ENCODE measurements around the gene HM13.
"Not testable (repeated sequence)": the region's sequence is repeated elsewhere in the genome, so short reads cannot be mapped to it uniquely, and the experiment has no call there.

Gene HM13

DNA sequence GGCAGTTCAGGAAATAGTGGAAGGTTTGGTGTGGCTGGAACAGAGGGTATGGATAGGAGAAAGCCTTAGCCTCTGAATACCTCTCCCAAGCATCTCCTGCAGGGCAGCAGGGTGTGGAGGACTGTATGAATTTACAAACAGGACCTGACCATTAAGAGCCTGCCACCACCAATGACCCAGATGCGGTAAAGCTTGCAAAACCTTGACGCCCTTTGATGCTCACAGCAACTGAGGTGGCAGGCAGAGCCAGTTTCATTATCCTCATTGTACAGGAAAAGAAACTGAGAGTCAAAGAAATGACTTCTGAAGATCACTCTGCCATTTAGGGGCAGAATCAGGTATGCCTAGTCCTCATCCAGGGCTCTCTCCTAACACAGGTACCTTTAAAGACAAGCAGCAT lies 2.4 kb downstream of the HM13 start:
- peak overlapping the region in 1 of 2 experiments; percentile 61 for H3K27ac ChIP-seq (ENCODE audit: insufficient read depth in 1 of 2, low read depth in 1 of 2, low read length in 2 of 2, poor library complexity in 1 of 2, severe bottlenecking in 2 of 2)
- ChIA-PET POLR2A (no interaction called here), CTCF (interaction anchor here (0.6 to 2.5 kb wide), 4 partner anchors 14 to 39 kb away, joined by 3 to 8 read pairs (median 4); no protein-coding TSS in a partner anchor)
- no peak for DNase-seq
- WGBS (ENCODE audit: insufficient coverage) = 95% methylated on average over 2 of the region's 2 CpGs
- H3K4me3 ChIP-seq (ENCODE audit: control insufficient read depth in 1 of 7, extremely low read depth in 1 of 7, insufficient read depth in 4 of 7, low read depth in 2 of 7, low read length in 6 of 7) = peak overlapping the region in 1 of 7 experiments; percentile 4
- H3K4me1 ChIP-seq (ENCODE audit: control extremely low read depth in 1 of 4, control insufficient read depth in 4 of 4, insufficient read depth in 4 of 4, low read length in 3 of 4) = peaks cover 4 to 49% (median 35%) of the 10 kb centered on the region in 4 experiments
- H3K27me3 ChIP-seq (replicated peaks in 2 of 5; ENCODE audit: control insufficient read depth in 4 of 5, insufficient read depth in 5 of 5, low read length in 4 of 5) = no peaks in the 10 kb centered on the region
- H3K9me3 ChIP-seq (ENCODE audit: control extremely low read depth in 1 of 5, control insufficient read depth in 4 of 5, insufficient read depth in 2 of 5, low read depth in 1 of 5, low read length in 4 of 5) = no peaks in the 10 kb centered on the region
- peaks cover 3 to 25% (median 6%) of the 10 kb centered on the region in 4 experiments for H3K36me3 ChIP-seq (ENCODE audit: control insufficient read depth in 4 of 4, insufficient read depth in 4 of 4, low read length in 3 of 4)

GRCh38 chr20:31517373-31517772 lies 3.1 kb downstream of the HM13 start:
- peak in 1 of 3 donors; percentile 40 for DNase-seq
- CTCF ChIA-PET = interaction anchor here (2.5 kb wide), 1 partner anchor 13 kb away, joined by 8 read pairs; no protein-coding TSS in a partner anchor
- no peaks in the 10 kb centered on the region for H3K27me3 ChIP-seq (replicated peaks in 2 of 5; ENCODE audit: control insufficient read depth in 4 of 5, insufficient read depth in 5 of 5, low read length in 4 of 5)
- H3K9me3 ChIP-seq (ENCODE audit: control extremely low read depth in 1 of 5, control insufficient read depth in 4 of 5, insufficient read depth in 2 of 5, low read depth in 1 of 5, low read length in 4 of 5) = no peaks in the 10 kb centered on the region
- 83% methylated on average over 3 of the region's 4 CpGs for WGBS (ENCODE audit: insufficient coverage)
- H3K4me3 ChIP-seq (ENCODE audit: control insufficient read depth in 1 of 7, extremely low read depth in 1 of 7, insufficient read depth in 4 of 7, low read depth in 2 of 7, low read length in 6 of 7) = peak overlapping the region in 1 of 7 experiments; percentile 4
- H3K4me1 ChIP-seq (ENCODE audit: control extremely low read depth in 1 of 4, control insufficient read depth in 4 of 4, insufficient read depth in 4 of 4, low read length in 3 of 4) = peaks cover 8 to 56% (median 38%) of the 10 kb centered on the region in 4 experiments
- POLR2A ChIA-PET = no interaction called here
- H3K36me3 ChIP-seq (ENCODE audit: control insufficient read depth in 4 of 4, insufficient read depth in 4 of 4, low read length in 3 of 4) = peaks cover 3 to 30% (median 7%) of the 10 kb centered on the region in 4 experiments
- H3K27ac ChIP-seq (ENCODE audit: insufficient read depth in 1 of 2, low read depth in 1 of 2, low read length in 2 of 2, poor library complexity in 1 of 2, severe bottlenecking in 2 of 2) = peak overlapping the region in 1 of 2 experiments; percentile 61

- POLR2A ChIA-PET = not testable (repeated sequence)
- H3K4me1 ChIP-seq (ENCODE audit: control extremely low read depth in 1 of 4, control insufficient read depth in 4 of 4, insufficient read depth in 4 of 4, low read length in 3 of 4) = peaks cover 11 to 65% (median 38%) of the 10 kb centered on the region in 4 experiments
- H3K36me3 ChIP-seq (ENCODE audit: control insufficient read depth in 4 of 4, insufficient read depth in 4 of 4, low read length in 3 of 4) = peaks cover 3 to 33% (median 9%) of the 10 kb centered on the region in 4 experiments
Measured at GRCh38 chr20:31521267-31521666, 7.0 kb downstream of the HM13 start.

GRCh38 chr20:31522731-31523130 lies 8.5 kb downstream of the HM13 start:
- Histone ChIP-seq H3K4me3 (ENCODE audit: control insufficient read depth in 1 of 7, extremely low read depth in 1 of 7, insufficient read depth in 4 of 7, low read depth in 2 of 7, low read length in 6 of 7) (no peak overlapping the region), H3K4me1 (ENCODE audit: control extremely low read depth in 1 of 4, control insufficient read depth in 4 of 4, insufficient read depth in 4 of 4, low read length in 3 of 4) (peaks cover 9 to 51% (median 26%) of the 10 kb centered on the region in 4 experiments), H3K27me3 (replicated peaks in 2 of 5; ENCODE audit: control insufficient read depth in 4 of 5, insufficient read depth in 5 of 5, low read length in 4 of 5) (no peaks in the 10 kb centered on the region), H3K36me3 (ENCODE audit: control insufficient read depth in 4 of 4, insufficient read depth in 4 of 4, low read length in 3 of 4) (peaks cover under 1 to 36% (median 17%) of the 10 kb centered on the region in 4 experiments), H3K27ac (ENCODE audit: insufficient read depth in 1 of 2, low read depth in 1 of 2, low read length in 2 of 2, poor library complexity in 1 of 2, severe bottlenecking in 2 of 2) (no peak overlapping the region), H3K9me3 (ENCODE audit: control extremely low read depth in 1 of 5, control insufficient read depth in 4 of 5, insufficient read depth in 2 of 5, low read depth in 1 of 5, low read length in 4 of 5) (no peaks in the 10 kb centered on the region)
- DNase-seq = no peak
- CTCF ChIA-PET = interaction anchor here (0.9 to 1.7 kb wide), 2 partner anchors 31 to 39 kb away, joined by 4 read pairs; no protein-coding TSS in a partner anchor
- POLR2A ChIA-PET = interaction anchor here (0.6 kb wide), 1 partner anchor 26 kb away, joined by 3 read pairs; no protein-coding TSS in a partner anchor
- WGBS (ENCODE audit: insufficient coverage) = no CpG with 5 or more reads among the region's 6 CpGs

More at GRCh38 chr20:31521267-31521666, 7.0 kb downstream of the HM13 start:
- CTCF ChIA-PET = interaction anchor here (0.8 to 1.9 kb wide), 5 partner anchors 9 to 91 kb away, joined by 3 to 8 read pairs (median 4); no protein-coding TSS in a partner anchor
- WGBS (ENCODE audit: insufficient coverage) = 100% methylated on average over 6 of the region's 7 CpGs
- H3K27ac ChIP-seq (ENCODE audit: insufficient read depth in 1 of 2, low read depth in 1 of 2, low read length in 2 of 2, poor library complexity in 1 of 2, severe bottlenecking in 2 of 2); H3K9me3 ChIP-seq (ENCODE audit: control extremely low read depth in 1 of 5, control insufficient read depth in 4 of 5, insufficient read depth in 2 of 5, low read depth in 1 of 5, low read length in 4 of 5); H3K27me3 ChIP-seq (replicated peaks in 2 of 5; ENCODE audit: control insufficient read depth in 4 of 5, insufficient read depth in 5 of 5, low read length in 4 of 5); DNase-seq; H3K4me3 ChIP-seq (ENCODE audit: control insufficient read depth in 1 of 7, extremely low read depth in 1 of 7, insufficient read depth in 4 of 7, low read depth in 2 of 7, low read length in 6 of 7): not testable (repeated sequence)

DNA sequence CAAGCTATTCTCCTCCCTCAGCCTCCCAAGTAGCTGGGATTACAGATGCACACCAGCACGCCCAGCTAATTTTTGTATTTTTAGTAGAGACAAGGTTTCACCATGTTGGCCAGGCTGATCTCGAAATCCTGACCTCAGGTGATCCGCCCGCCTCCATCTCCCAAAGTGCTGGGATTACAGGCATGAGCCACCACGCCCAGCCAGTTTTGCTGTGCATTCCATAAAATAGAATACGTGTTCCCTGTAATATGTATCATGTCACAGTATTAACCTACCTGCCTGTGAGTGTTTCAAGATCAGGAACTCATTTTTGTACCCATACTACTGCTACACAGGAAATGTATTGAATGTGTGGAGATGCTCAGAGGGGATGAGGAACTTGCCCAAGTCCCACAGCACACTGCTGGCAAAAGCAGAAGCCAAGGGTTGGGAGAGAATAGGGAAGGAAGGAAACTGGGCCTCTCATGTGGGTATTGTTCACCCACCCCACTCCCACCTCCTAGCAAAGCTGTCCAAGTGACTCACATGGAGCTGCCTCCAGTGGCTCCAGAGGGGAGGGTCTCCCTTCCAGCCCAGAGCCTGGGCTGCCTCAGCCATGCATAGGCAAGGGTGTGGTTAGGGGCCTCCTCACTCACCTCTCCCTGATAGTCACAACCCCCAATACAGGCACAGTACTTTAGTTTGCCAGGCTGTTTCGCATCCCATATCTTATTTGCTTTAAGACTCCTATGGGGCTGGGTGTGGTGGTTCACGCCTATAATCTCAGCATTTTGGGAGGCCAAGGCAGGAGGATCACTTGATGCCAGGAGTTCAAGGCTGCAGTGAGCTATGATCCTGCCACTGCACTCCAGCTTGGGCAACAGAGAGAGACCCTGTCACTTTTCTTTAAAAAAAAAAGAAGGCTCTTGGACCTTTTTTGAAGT lies 9.4 kb downstream of the HM13 start:
- Histone ChIP-seq H3K36me3 (ENCODE audit: control insufficient read depth in 4 of 4, insufficient read depth in 4 of 4, low read length in 3 of 4) (peaks cover 4 to 38% (median 25%) of the 10 kb centered on the region in 4 experiments), H3K4me3 (ENCODE audit: control insufficient read depth in 1 of 7, extremely low read depth in 1 of 7, insufficient read depth in 4 of 7, low read depth in 2 of 7, low read length in 6 of 7) (peak overlapping the region in 4 of 7 experiments; percentile 6 to 36 (median 34)), H3K27me3 (replicated peaks in 2 of 5; ENCODE audit: control insufficient read depth in 4 of 5, insufficient read depth in 5 of 5, low read length in 4 of 5) (no peaks in the 10 kb centered on the region), H3K9me3 (ENCODE audit: control extremely low read depth in 1 of 5, control insufficient read depth in 4 of 5, insufficient read depth in 2 of 5, low read depth in 1 of 5, low read length in 4 of 5) (no peaks in the 10 kb centered on the region), H3K27ac (ENCODE audit: insufficient read depth in 1 of 2, low read depth in 1 of 2, low read length in 2 of 2, poor library complexity in 1 of 2, severe bottlenecking in 2 of 2) (peak overlapping the region; percentile 33 to 43), H3K4me1 (ENCODE audit: control extremely low read depth in 1 of 4, control insufficient read depth in 4 of 4, insufficient read depth in 4 of 4, low read length in 3 of 4) (peaks cover 9 to 51% (median 26%) of the 10 kb centered on the region in 4 experiments)
- peak; percentile 73 to 92 (median 91) for DNase-seq
- 61% methylated on average over 5 of the region's 8 CpGs for WGBS (ENCODE audit: insufficient coverage)
- ChIA-PET CTCF (interaction anchor here (1.0 to 1.7 kb wide), 2 partner anchors 31 to 38 kb away, joined by 4 read pairs; no protein-coding TSS in a partner anchor), POLR2A (interaction anchor here (0.6 kb wide), 1 partner anchor 350 kb away, joined by 5 read pairs; no protein-coding TSS in a partner anchor)

- H3K4me3 ChIP-seq (ENCODE audit: control insufficient read depth in 1 of 7, extremely low read depth in 1 of 7, insufficient read depth in 4 of 7, low read depth in 2 of 7, low read length in 6 of 7) = no peak overlapping the region
- H3K36me3 ChIP-seq (ENCODE audit: control insufficient read depth in 4 of 4, insufficient read depth in 4 of 4, low read length in 3 of 4) = peaks cover 12 to 55% (median 48%) of the 10 kb centered on the region in 4 experiments
- CTCF ChIA-PET = interaction anchor here (2.4 kb wide), 1 partner anchor 10 kb away, joined by 6 read pairs; no protein-coding TSS in a partner anchor
- peaks cover 5 to 30% (median 24%) of the 10 kb centered on the region in 4 experiments for H3K4me1 ChIP-seq (ENCODE audit: control extremely low read depth in 1 of 4, control insufficient read depth in 4 of 4, insufficient read depth in 4 of 4, low read length in 3 of 4)
- POLR2A ChIA-PET = no interaction called here
- WGBS (ENCODE audit: insufficient coverage) = 93% methylated on average over 4 of the region's 6 CpGs
- H3K27me3 ChIP-seq (replicated peaks in 2 of 5; ENCODE audit: control insufficient read depth in 4 of 5, insufficient read depth in 5 of 5, low read length in 4 of 5) = no peaks in the 10 kb centered on the region
- DNase-seq = no peak
- H3K9me3 ChIP-seq (ENCODE audit: control extremely low read depth in 1 of 5, control insufficient read depth in 4 of 5, insufficient read depth in 2 of 5, low read depth in 1 of 5, low read length in 4 of 5) = no peaks in the 10 kb centered on the region
- H3K27ac ChIP-seq (ENCODE audit: insufficient read depth in 1 of 2, low read depth in 1 of 2, low read length in 2 of 2, poor library complexity in 1 of 2, severe bottlenecking in 2 of 2) = no peak overlapping the region
Measured at GRCh38 chr20:31527266-31527665, 13.0 kb downstream of the HM13 start.

Data from common myeloid progenitor, CD34-positive (primary cell).